PC-9 (cell line): ENCODE results near the gene LAMTOR5.

ENCODE experiments used
- EZH2 ChIP-seq: fragments of 200-600 bp; sonication (generic); IDR thresholded peaks from 2 replicates; pipeline ENCODE4 v1.8.0; 2017; ENCODE audit warnings: antibody characterized with exemption, low read depth
- TF ChIP-seq, protein P1 (sequence below): fragments of 200-600 bp; sonication (generic); conservative IDR thresholded peaks from 2 replicates; pipeline ENCODE4 v1.6.1; 2017; ENCODE audit warnings: mixed run types, antibody characterized with exemption, mild to moderate bottlenecking, moderate library complexity

- TF ChIP-seq, protein P1, sequence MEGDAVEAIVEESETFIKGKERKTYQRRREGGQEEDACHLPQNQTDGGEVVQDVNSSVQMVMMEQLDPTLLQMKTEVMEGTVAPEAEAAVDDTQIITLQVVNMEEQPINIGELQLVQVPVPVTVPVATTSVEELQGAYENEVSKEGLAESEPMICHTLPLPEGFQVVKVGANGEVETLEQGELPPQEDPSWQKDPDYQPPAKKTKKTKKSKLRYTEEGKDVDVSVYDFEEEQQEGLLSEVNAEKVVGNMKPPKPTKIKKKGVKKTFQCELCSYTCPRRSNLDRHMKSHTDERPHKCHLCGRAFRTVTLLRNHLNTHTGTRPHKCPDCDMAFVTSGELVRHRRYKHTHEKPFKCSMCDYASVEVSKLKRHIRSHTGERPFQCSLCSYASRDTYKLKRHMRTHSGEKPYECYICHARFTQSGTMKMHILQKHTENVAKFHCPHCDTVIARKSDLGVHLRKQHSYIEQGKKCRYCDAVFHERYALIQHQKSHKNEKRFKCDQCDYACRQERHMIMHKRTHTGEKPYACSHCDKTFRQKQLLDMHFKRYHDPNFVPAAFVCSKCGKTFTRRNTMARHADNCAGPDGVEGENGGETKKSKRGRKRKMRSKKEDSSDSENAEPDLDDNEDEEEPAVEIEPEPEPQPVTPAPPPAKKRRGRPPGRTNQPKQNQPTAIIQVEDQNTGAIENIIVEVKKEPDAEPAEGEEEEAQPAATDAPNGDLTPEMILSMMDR, result no peak
- TF ChIP-seq EZH2, result no peak
These were observed 46.8 kb upstream of the LAMTOR5 start for GRCh38 chr1:110454328-110454727.
